Fibroblast of skin of left quadriceps (primary cell): ENCODE measurements around the gene PPP6R1.

Experiments
- DNase-seq, 2 experiments: peaks; one replicate each; pipeline ENCODE4 v3.0.0-alpha.2; 2013; ENCODE audit warnings: low read depth in 2 of 2

Gene PPP6R1, protein sequence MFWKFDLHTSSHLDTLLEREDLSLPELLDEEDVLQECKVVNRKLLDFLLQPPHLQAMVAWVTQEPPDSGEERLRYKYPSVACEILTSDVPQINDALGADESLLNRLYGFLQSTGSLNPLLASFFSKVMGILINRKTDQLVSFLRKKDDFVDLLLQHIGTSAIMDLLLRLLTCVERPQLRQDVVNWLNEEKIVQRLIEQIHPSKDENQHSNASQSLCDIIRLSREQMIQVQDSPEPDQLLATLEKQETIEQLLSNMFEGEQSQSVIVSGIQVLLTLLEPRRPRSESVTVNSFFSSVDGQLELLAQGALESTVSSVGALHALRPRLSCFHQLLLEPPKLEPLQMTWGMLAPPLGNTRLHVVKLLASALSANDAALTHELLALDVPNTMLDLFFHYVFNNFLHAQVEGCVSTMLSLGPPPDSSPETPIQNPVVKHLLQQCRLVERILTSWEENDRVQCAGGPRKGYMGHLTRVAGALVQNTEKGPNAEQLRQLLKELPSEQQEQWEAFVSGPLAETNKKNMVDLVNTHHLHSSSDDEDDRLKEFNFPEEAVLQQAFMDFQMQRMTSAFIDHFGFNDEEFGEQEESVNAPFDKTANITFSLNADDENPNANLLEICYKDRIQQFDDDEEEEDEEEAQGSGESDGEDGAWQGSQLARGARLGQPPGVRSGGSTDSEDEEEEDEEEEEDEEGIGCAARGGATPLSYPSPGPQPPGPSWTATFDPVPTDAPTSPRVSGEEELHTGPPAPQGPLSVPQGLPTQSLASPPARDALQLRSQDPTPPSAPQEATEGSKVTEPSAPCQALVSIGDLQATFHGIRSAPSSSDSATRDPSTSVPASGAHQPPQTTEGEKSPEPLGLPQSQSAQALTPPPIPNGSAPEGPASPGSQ

DNA sequence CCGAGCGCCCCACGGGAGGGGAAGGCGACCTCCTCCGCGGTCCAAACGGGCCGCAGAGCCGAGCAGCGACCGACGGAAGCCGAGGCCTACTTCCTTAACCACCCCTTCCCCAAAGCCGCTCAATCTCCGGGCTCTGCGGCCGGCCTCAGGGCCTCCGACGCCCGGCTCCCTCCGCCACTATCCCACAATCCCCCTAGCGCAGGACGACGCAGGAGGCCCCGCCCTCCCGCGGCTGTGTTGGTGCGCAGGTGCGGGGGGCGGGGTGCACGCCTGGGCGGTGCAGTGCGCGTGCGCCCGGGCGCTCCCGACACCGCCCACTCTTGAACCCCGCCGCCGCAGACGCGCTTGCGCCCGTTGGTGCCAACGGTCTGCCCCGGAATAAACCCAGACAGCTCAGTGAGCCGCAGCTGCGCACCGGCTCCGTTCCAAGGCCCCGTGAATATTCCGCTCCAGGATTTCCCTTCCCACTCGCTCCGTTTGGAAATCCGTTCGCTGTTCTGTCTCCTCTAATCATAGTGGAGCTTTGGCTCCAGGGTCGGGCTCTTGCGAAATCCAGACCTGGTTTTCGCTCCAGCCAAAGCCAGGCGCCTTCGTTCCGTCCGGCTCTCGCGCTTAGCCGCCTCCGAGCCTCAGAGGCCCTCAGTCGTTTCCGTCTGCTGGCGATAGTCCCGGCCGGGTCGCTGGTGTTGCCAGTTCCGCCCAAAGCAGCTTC is at the start of gene PPP6R1:
PPP6R1 (minus strand) TSS at position 190 of the 712 bp plus-strand sequence. CDS start 11,914 bp downstream, outside the sequence.
- DNase-seq: peak; percentile 100

DNA sequence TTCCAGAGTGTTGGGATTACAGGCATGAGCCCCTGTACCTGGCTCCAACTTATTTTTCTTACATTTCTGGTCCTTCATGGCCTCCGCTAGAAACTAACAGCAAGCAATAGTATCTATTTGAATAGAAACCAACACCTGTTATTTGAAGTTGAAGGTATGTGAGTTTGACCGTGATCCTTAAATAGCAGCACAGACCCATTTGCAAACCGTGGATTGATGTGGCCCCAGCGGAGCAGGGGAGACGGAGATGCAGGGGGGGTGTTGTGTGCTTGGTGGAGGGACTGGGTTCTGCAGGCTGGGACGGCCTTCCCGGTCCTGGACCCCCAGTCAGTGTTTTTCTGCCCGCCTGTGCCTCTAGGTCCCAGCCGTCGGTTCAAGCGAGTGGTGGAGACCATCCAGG is 49.5 kb upstream of the PPP6R1 start:
- no peak for DNase-seq

DNA sequence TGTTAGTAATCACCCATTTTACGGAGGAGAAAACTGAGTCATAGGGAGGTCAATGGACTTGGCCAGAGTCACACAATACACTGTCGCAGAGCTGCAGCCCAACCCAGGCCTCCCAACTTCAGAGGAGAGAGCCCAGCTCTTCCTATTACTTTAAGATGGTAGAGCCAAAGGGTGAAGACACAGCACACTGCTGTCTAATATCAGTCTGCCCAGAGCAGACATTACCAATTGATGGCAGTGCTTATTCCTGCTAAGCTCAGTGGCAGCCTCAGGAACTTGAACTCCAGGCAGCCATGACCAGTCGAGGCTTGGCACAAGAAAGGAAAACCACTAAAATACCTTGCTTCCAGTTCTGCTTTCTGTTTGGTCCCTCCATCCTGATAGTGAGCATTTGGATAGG is 47.9 kb upstream of the PPP6R1 start:
- no peak for DNase-seq

DNA sequence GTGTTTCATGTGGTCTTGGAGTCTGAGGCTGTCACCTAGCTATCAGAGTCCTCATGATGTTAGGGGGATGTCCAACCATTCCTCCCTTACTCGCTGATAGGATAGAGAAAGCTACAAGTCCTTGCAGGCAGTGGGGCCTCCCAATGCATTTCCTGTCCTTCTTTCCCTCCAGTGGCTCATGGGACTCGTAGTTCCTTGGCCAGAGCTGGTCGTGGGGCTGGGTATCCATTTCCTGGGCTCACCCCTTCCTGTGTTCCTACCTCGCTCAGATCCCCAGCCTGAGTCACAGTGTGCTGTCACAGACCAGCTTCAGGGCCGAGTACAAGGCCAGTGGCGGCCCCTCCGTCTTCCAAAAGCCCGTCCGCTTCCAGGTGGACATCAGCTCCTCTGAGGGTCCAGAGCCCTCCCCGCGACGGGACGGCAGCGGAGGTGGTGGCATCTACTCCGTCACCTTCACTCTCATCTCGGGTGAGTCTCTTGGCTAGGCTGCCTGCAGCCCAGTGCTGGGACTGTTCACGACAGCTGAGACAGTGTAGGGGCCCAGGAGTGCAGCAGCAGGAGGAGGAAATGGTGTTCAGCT is 47.3 kb upstream of the PPP6R1 start:
- DNase-seq: no peak

DNA sequence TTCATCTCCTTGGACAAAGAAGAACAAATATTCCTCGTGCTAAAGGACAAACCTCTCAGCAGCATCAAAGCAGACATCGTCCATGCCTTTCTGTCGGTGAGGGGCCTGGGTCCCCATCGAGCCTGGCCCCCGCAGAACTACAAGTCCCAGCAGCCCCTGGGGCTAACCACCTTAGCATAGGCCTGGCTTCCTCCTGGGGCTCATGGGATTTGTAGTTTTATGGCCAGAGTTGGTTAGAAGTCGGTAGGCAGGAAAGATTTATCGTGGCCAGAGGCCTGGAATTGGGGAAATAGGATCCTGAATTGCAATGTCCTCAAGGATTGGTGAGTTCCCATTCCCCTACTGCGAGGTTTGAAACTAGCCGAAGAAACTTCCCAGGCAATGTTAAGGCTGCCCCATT is 46.7 kb upstream of the PPP6R1 start:
- no peak for DNase-seq

DNA sequence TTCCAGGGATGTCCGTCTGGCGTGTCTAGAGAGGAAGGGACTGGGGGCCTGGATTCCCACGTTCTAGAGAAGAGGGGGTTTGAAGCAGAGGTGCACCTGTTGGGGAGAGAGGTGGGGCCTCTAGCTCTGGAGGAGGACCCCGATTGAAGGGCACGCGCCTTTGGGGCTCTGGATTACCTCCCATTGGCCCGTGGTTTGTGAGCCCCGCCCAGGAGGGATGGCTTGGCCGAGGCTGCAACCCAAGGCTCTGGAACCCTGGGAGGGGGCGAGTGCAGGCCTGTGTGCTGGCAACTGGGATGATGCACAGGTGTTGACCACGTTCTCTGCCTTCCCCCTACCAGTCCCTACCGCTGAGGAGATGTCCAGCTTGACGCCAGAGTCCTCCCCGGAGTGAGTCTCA is 46.2 kb upstream of the PPP6R1 start:
- DNase-seq: no peak

DNA sequence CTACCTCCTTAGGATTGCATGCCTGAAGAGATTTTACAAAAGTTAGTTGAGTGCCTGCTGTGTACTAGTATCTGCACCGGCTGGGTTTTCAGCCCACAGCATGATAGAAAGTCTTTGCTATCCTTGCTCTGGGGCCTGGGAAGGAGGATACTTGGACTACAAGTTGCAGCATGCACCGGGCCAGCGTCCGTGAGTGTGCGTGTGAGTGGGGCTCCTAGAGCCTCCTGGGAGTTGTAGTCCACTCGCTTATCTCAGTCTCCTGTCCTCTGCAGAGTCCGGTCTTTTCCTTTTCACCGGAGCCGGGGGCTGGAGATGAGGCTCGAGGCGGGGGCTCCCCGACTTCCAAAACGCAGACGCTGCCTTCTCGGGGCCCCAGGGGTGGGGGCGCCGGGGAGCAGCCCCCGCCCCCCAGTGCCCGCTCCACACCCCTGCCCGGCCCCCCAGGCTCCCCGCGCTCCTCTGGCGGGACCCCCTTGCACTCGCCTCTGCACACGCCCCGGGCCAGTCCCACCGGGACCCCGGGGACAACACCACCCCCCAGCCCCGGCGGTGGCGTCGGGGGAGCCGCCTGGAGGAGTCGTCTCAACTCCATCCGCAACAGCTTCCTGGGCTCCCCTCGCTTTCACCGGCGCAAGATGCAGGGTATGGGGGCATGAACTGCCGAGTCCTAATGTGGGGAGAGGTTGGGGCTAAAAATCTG is 45.6 kb upstream of the PPP6R1 start:
- DNase-seq: no peak

DNA sequence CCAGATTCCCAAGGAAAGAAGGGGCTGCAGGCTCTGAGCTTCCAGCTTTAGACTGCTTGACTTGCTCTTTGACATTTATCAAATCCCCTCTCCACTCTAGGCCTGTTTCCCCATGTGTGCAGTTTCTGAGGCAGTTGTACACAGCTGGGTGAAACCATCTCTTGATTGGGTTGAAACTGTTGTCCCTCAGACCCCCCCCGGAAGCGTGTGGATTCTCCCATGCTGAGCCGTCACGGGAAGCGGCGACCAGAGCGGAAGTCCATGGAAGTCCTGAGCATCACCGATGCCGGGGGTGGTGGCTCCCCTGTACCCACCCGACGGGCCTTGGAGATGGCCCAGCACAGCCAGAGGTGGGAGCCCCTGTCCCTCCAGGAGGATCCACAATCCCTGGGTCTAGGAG is 44.7 kb upstream of the PPP6R1 start:
- no peak for DNase-seq

DNA sequence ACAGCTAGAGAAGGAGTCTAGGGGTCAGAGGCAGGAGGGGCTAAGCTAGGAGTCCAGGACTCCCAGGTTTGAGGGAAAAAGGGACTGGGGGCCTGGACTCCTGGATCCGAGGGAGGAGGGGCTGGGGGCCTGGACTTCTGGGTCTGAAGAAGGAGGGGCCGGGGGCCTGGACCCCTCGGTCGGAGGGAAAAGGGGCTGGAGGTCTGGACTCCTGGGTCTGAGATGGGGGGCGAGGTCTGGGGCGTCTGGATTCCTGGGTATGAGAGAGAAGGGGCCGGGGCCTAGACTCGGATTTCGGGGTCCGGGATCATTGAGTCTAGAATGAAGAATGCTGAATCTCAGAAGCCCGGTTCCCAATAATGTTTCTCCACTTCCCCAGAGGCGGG is 43.5 kb upstream of the PPP6R1 start:
- no peak for DNase-seq

DNA sequence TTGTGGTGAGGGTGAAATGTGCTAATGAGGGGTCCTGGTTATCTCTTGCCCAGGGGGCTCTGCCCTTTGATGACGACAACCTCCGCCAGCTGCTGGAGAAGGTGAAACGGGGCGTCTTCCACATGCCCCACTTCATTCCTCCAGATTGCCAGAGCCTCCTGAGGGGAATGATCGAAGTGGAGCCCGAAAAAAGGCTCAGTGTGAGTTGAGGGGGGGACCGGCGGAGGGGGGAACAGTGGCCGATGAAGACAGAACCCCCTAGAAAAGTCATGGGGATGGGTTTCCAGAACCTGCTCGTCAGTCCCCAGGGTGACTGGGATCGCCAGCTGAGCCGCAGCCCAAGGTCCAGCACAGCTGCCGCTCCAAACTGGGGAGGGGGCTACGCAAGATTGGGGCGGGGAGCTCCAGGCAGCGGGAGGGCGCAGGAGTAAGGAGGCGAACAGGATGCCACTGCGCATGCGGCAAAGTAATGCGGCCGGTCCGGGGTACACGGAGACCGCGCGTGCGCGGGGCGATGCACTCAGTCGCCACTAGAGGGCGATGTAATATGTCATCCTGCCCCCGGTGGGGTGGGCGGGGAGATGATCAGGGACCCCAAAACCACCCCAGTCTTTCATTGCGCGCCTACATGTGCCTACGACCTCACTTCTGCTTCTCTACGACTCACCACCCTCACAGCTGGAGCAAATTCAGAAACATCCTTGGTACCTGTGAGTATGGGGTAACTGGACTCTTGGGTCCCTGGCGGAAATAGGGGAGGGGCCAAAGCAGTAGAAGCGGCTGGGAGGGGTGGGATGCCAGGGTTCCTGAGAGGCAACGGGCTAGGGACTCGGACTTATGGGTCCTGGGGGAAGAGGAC is 42.9 kb upstream of the PPP6R1 start:
- DNase-seq: peak; percentile 43 to 44

DNA sequence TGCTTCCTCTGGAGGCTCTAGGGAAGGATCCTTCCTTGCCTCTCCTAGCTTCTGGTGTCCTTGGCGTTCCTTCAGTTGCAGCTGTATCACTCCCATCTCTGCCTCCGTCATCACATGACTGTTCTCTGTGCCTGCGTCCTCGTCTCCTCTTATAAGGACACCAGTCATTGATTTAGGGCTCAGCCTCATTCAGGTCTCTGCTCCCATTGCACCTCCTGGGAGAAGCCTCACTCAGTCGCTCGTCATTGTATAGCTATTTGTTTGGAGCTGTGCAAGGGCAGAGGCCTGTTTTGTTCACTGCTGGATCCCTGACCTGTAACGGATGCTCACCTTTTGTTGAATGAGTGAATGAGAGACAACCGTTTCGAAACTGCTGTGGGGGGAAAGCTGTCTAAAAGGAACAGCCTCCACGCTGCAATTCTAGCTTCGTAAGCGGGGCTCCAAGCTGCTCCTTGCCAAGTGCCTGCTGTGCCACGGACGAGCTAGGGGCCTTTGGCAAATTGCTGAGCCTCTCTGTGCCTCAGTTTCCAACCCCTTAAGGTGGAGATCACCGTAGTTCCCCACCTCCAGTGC is 42.2 kb upstream of the PPP6R1 start:
- no peak for DNase-seq

DNA sequence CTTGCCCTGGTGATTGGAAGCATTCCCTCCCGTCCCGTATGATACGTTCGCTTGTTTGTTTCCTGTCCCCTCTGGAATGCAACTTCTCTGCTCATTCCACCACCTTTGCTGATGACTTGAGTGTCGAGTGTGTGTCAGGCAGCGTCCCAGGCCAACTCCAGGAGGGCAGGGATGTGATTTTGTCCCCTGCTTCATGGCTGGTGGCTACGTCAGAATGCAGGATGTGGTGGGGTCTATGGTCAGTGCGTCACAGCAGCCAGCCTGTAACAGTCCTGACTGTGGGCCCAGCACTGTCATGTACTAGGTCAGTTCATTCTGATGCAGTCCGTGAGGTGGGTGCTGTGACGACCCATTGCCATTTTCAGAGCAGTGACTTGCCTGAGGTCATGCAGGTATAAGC is 41.2 kb upstream of the PPP6R1 start:
- no peak for DNase-seq

DNA sequence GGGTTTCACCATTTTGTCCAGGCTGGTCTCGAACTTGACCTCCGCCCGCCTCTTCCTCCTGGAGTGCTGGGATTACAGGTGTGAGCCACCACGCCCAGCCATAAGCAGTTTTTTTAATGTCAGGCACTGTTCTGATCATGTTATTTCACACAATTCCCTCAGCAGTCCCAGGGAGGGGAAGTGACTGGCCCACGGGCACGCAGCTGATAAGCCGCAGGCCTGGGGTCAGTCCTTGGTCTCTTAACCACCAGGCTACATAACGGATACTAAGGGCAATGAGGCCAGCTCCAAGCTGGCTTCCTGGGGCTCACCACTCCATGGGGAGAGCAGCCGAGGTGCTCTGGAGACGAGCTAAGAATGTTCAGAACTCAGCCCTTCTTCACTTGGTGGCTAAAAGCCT is 38.5 kb upstream of the PPP6R1 start:
- no peak for DNase-seq

DNA sequence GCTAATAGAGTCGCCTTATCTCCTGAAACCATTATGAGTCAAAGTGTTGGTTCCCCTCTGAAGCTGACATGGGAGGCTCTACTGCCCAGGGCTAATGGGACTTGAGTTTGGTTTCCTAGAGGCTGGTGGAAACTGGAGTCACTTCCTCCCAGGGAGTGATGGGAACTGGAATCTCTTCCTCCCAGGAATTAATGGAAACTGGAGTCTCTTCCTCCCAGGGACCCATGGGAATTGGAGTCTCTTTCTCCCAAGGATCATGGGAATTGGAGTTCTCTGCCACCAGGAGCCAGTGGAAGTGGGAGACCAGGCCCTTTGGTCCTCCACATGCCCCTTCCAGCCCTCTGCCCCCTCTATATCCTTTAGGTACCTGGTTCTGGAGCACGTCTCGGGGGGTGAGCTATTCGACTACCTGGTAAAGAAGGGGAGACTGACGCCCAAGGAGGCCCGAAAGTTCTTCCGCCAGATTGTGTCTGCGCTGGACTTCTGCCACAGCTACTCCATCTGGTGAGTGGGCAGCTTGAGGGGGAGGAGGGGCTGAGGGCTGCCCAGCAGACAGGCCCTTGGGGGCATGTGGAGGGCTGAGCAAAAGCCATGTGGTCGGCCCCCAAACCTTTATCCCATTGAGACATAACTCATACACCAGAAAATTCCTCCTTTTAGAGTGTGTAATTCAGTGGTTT is 30.4 kb upstream of the PPP6R1 start:
- DNase-seq: no peak

DNA sequence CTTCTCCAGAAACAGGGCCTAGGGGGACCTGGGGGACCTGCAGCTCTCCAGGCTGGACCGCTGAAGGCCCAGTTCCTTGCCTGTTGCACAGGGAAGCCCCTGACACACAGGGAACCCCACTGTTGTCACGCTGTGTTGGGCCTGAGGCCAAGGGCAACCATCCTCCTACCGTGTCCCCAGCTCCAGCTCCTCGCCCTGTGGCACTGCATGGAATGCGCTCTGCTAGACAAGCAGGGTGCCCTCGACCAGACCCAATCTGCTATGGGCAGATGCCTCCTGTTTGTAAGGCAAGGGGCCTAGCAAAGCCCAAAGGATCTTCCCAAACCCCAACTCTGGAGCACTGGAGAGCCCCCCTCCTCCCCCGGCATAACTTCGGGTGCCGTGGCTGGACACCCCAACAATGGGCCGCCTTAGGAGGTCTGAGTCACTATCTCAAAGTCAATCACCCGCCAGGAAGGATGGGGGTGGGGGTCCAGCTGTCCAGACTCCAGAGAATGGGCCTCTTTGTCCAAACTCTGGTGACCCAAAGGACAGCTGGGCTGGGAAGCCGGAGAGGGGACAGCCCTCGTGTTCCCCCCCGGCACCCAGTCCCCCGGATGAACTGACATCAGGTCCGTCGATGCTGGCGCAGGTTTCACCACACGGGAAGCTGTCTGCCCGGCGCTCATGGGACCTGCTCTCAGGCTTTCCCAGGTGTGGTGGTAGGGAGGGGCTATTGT is 28.7 kb upstream of the PPP6R1 start:
- DNase-seq: no peak

DNA sequence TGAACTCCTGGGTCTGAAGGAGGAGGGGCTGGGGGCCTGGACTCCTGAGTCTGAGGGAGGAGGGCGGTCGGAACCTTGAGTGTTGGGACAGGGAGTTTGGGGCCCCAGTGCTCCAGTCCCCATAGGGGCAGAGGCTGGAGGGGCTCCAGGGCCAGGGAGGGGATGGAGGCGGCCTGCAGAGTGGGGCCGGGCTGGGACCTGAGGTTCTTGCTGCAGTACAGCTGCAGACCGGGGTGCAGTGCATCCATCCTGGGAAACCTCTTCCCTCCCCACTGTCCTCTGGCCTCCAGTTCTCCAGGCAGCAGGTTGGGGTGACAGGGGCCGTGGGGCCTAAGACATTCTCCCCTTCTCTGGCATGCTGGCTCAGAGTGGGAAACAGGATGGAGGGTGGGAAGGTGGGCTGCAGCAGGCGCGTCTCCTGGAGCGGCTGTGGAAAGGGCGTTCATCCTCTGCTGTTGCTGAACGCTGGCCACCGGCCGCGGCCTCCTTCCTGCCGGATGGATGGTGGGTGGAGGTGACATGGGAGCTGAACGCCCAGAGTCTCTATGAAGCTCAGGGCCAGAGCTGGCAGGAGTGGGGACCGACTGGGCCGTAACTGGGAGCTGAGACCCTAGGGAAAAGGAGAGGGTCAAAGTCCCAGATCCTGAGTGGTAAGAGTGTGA is 26.5 kb upstream of the PPP6R1 start:
- no peak for DNase-seq

DNA sequence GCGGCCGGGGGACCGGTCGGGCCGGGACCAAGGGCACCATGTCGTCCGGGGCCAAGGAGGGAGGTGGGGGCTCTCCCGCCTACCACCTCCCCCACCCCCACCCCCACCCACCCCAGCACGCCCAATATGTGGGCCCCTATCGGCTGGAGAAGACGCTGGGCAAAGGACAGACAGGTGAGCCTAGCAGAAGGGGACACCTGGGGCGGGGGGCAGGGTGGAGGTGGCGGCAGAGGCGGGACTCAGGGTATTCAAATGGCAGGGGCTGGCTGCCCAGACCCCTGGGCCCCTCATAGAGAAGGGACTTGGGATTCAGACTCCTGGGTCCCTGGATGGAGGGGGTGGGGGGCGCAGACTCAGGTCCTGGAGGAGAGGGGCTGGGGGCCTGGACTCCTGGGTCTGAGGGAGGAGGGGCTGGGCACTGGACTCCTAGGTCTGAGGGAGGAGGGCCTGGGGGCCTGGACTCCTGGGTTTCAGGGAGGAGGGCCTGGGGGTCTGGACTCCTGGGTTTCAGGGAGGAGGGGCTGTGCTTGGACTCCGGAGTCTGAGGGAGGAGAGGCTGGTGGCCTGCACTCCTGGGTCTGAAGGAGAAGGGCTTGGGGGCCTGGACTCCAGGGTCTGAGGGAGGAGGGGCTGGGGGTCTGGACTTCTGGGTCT is 25.7 kb upstream of the PPP6R1 start:
- no peak for DNase-seq
